A549 treated with AZD9567 at 1 μM for 4 hours (cell line): ENCODE measurements around the gene AKT1. TPM values are rescaled to one million over a fixed set of nuclear protein-coding genes. Genes with fewer than 3 reads are reported as not detected.

Source experiments
- total RNA-seq: library from RNA; stranded (reverse); fragments of 200-300 nt; extraction: Qiagen RNA extraction; gene quantifications from 5 replicates; pipeline ENCODE4 v1.2.3, GENCODE V29; 2022; ENCODE audit not compliant: insufficient read depth

AKT1 gene
- total RNA-seq, result 79.8 to 113 TPM (median 105 TPM) in 5 replicates

DNA sequence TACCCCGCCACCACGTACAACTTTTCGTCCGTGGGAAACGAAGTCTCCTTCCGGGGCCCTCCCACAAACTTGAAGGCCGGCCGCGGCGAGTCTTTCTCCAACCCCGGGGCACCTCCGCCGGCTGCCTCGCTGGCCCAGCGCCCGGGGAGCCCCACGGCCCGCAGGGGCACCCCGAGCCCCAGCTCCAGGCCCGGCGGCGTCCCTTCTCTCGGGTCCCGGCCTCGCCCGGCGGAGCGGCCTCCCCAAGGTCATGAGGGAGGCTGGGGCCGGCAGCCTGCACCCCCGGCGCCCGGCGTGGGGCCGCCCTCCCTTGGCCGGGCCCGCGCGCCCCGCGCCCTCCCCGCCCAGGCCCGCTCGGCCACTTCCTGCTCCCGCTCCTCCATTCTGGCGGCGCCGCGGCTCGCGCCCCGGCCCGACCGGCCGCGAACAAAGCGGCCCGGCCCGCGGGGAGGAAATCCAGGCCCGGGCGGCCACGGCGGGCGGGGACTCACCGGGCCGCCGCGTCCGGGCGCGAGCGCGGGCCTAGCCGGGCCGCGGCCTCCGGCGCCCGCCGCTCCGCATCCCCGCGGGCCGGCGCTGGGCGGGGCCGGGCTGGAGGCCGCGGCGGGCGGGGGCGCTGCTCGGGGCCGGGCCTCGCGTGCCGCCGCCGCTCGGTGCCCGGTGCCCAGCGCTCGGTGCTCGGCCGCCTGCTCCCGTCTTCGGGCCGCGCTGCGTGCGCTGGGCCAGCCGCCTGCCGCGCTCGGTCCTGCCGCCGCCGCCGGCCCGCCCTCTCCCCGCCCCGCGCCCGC is at the start of gene AKT1:
Gene AKT1 (minus strand): TSS at position 756 of the 788 bp plus-strand sequence. CDS start 3,105 bp downstream, outside the sequence.

GRCh38 chr14:104800771-104801519 is 5.4 kb upstream of the AKT1 start, which contains the start of gene ZBTB42:
TSS of gene ZBTB42 (plus strand) at chr14:104801101. CDS start at chr14:104801198, 97 bp downstream.

DNA sequence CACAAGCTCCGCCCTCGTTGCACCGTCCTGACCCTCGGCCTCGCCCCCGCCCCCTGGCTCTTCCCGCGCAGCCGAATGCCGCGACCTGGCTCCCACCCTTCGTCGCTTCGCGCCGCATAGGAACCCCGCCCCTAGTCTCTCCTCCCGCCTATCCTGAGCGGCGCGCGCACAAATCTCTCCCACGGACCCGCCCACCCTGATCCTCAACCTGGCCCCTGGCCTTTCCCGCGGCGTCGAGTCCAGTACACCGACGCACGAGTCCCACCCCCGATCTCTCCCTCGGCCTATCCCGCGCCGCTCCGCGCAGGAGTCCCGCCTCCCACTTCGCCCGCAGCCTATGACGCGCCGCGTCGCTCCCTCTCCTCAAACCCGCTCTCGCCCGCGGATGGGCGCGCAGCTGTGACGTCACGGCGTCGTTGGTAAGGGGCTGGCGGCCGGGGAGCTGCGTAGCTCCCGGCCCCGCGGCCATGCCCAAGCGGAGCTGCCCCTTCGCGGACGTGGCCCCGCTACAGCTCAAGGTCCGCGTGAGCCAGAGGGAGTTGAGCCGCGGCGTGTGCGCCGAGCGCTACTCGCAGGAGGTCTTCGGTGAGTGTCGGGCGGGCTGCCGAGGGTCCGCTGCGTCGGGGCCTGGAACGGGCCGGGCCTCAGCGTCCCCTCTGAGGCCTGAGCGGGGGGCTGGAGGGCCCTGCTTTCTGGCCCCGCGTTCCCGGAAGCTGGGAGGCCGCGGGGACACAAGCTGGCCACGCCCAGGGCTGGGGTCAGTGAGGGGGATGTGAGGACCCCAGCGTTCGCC is 42.6 kb downstream of the AKT1 start, which contains the start of gene SIVA1:
Gene SIVA1 (plus strand): TSS at position 413 of the 793 bp plus-strand sequence. CDS start 55 bp downstream, at position 468.

DNA sequence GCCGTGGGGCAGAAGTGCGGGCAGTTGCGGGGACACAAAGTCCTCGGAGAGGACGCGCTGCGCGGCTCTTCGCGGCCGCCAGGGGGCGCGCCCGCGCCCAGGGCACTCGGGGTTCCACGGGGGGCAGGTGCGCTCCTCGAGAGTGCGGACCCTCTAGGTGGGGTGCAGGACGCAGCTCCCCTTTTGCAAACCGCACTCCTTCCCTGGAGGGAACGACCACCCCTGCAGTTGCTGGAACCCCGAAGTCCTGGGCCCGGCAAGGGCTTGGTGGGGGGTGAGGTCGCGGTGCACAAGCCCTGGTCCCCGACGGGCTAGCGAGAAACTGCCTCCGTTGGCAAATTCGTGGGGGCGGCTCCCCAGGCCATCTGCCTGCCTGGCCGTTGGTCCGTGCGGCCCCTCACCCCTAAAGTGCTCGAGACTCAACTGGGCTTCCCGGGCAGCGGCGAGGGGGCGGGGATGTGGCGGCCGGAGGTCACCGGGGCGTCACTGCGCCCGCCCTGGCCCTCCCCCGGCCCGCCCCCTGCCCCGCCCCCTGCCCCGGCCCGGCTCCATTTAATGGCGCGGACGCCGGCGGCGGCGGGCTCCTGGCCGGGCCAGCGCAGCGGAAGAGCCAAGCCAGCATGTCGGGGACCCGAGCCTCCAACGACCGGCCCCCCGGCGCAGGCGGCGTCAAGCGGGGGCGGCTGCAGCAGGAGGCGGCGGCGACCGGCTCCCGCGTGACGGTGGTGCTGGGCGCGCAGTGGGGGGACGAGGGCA is 71.7 kb downstream of the AKT1 start, which contains the start of gene ADSS1:
Gene ADSS1 (plus strand): TSS at position 579 of the 756 bp plus-strand sequence. CDS start 42 bp downstream, at position 621.

Other genes with a start within 250 kb of the AKT1 start
- not detected in 5 replicates for gene C14orf180, start 216.0 kb downstream of the AKT1 start, total RNA-seq
- 0.27 to 0.36 TPM (median 0.33 TPM) in 4 of 5 replicates, not detected in the other for gene TMEM179, start 191.0 kb downstream of the AKT1 start, total RNA-seq
- 79.3 to 135 TPM (median 130 TPM) in 5 replicates for gene INF2, start 106.1 kb downstream of the AKT1 start, total RNA-seq
- 4.7 to 7.4 TPM (median 5.8 TPM) in 5 replicates for gene ADSS1, start 71.5 kb downstream of the AKT1 start, total RNA-seq
- 111 to 224 TPM (median 212 TPM) in 5 replicates for gene SIVA1, start 42.6 kb downstream of the AKT1 start, total RNA-seq
- 2.4 to 3.7 TPM (median 3.0 TPM) in 5 replicates for gene ZBTB42, start 5.4 kb upstream of the AKT1 start, total RNA-seq
- 14.1 to 30.0 TPM (median 29.0 TPM) in 5 replicates for gene CEP170B, start 69.5 kb upstream of the AKT1 start, total RNA-seq
- 0.01 to 0.16 TPM (median 0.09 TPM) in 3 of 5 replicates, not detected in the others for gene PLD4, start 129.1 kb upstream of the AKT1 start, total RNA-seq
- gene AHNAK2, start 182.6 kb upstream of the AKT1 start, total RNA-seq, result 183 to 234 TPM (median 196 TPM) in 5 replicates
- 11.3 to 22.3 TPM (median 20.2 TPM) in 5 replicates for gene CLBA1, start 190.0 kb upstream of the AKT1 start, total RNA-seq
- gene CDCA4, start 225.3 kb upstream of the AKT1 start, total RNA-seq, result 44.8 to 57.5 TPM (median 49.9 TPM) in 5 replicates